ENCODE data around the gene TSPAN33. TPM values are rescaled to one million over a fixed set of nuclear protein-coding genes. Genes with fewer than 3 reads are reported as not detected.
"Not testable (repeated sequence)": the region's sequence is repeated elsewhere in the genome, so short reads cannot be mapped to it uniquely, and the experiment has no call there.

Gene TSPAN33
- total RNA-seq, 1 donor from 2014 or later, result 11.8 TPM

GRCh38 chr7:129219166-129219565 lies 74.7 kb downstream of the TSPAN33 start:
- not testable (repeated sequence) for DNase-seq (ENCODE audit: low spot score); ATAC-seq
- intact Hi-C loops (cut with DNase I), result loop anchor here (10.0 kb wide), 1 partner anchor 246 kb away; no protein-coding TSS in a partner anchor

Other genes with a start within 250 kb of the TSPAN33 start
- gene KCP, start 234.0 kb upstream of the TSPAN33 start, total RNA-seq, result 1.8 TPM
- 8.7 TPM for gene IRF5, start 206.8 kb upstream of the TSPAN33 start, total RNA-seq
- gene TNPO3, start 89.6 kb upstream of the TSPAN33 start, total RNA-seq, result 28.6 TPM
- gene SMO, start 43.9 kb downstream of the TSPAN33 start, total RNA-seq, result 24.8 TPM
- 46.1 TPM for gene AHCYL2, start 80.3 kb downstream of the TSPAN33 start, total RNA-seq